Erythroblast (primary cell): Measurements from ENCODE around the gene XXYLT1.

ENCODE experiments used
- GATA1 ChIP-seq: IDR thresholded peaks from 2 replicates; pipeline ENCODE4 v1.6.1; 2011; ENCODE audit warnings: low read depth, mild to moderate bottlenecking, control low read depth, low read length, moderate library complexity
- POLR2A ChIP-seq: IDR thresholded peaks from 2 replicates; pipeline ENCODE4 v1.6.1; 2011; ENCODE audit warnings: mild to moderate bottlenecking, low read length

DNA sequence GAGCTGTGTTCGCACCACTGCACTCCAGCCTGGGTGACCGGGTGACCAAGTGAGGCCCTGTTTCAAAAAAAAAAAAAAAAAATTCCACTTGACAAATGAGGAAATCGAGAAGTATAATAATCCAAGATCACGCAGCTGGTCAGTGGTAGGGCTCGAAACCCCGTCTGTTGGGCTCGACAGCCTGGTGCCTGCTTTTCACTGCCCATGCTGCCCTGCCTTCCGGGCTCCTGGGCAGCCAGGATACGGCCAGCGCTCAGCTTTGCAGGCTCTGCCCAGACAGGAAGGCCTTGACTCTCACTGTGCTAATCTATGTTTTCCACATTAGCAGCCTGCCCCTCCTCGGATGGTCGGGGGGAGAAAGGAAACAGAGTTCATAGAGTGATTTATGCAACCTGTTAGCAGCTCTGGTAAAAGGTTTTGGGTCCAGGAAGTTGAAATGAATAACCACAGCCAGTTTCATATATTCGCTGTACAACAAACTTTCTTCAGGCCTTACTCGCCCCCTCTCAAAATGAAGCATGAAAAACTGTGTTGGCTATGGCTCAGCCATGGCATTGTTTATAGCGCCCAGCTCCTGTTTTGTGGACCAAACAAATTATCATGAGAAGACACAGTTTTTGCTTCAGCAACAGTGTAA, 108.8 kb downstream of the XXYLT1 start:
- TF ChIP-seq POLR2A = no peak
- no peak for TF ChIP-seq GATA1
